ENCODE measurements around the gene FARP2.

GRCh38 chr2:241496003-241496707 is 140.1 kb downstream of the FARP2 start:
- no peak for TF ChIP-seq POLR2A (IDR thresholded peaks at IDR 0.05)
- TF ChIP-seq, protein P1, sequence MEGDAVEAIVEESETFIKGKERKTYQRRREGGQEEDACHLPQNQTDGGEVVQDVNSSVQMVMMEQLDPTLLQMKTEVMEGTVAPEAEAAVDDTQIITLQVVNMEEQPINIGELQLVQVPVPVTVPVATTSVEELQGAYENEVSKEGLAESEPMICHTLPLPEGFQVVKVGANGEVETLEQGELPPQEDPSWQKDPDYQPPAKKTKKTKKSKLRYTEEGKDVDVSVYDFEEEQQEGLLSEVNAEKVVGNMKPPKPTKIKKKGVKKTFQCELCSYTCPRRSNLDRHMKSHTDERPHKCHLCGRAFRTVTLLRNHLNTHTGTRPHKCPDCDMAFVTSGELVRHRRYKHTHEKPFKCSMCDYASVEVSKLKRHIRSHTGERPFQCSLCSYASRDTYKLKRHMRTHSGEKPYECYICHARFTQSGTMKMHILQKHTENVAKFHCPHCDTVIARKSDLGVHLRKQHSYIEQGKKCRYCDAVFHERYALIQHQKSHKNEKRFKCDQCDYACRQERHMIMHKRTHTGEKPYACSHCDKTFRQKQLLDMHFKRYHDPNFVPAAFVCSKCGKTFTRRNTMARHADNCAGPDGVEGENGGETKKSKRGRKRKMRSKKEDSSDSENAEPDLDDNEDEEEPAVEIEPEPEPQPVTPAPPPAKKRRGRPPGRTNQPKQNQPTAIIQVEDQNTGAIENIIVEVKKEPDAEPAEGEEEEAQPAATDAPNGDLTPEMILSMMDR (IDR thresholded peaks at IDR 0.05): no peak

All from heart left ventricle (tissue), 13 donors.